ENCODE measurements around the gene SIK3.
A peak's percentile ranks its signal among the peaks of the same experiment; 100 is the strongest.

The SIK3 gene

DNA sequence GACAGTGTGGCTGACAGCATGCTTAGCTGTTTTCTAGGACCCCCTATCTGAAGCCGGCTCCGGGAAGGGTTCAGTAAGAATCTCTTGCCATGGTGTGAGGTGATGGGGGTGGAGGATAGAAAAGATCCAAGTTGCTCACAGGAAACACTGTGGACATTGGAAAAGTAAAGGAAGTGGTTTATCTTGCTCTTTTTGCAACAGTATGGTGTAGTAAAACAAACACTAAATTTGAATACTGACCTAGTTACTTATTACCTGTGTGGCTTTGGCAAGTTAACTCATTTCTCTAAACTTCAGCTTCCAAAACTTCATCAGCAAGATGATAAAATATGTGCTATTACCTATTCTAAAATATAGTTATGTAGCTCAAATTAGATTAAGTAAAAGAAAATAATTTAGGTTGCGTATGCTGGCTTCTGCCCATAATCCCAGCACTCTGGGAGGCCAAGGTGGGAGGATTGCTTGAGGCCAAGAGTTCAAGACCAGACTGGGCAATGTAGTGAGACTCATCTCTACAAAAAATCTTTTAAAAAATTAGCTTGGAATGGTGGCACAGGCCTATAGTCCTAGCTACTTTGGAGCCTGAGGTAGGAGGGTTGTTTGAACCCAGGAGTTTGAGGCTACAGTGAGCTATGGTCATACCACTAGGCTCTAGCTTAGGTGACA lies 209.2 kb downstream of the SIK3 start:
- no peak for DNase-seq

DNA sequence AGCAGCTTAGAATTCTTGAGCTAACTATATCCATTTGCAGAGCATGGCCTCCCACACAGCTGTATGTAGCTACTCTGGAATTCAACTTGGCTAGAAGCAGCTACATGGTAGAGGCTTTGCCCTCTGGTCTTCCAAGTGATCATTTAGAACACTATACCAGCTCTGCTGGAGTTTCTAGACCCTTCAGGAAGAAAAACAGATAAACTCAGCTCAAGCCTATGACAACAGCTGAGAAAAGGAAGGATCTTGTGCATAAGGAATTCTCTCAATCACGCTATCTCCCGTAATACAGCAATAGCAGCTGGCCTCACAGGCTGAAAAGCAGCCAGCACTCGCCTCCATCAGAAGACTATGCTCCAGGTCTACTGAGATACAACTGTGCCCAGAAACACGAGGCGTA lies 210.2 kb downstream of the SIK3 start:
- no peak for DNase-seq

DNA sequence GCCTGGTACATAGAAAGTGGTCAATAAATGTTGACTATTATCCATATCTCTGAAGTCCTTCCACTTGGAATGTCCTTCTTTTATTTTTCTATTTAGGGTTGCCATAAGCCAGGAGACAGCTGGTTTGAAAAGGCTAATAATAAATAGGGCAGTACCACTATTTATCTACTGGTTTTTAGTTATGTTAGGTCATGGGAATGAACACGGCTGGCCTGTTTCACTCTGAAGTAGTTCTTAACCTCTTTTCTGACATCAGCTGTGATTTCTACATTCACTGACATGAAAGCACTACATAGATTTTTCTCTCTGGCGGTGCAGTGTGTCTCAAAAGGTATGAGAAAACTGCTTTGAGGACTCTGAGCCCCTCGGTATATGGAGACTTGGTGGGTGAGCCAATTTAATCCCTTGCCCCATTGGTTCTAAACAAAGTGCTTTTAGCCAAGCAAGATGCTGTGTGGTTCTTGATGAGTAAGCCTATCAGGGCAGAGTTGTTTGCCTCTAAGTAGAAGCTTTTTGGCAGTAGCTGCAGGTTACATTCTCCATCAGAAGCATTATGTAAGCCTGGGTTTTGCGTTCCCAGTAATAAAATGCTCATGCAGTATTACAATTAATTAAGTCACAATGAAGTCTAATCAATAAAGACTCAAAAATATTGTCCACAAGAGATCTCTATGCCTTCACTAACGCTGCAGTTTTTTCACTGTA lies 212.1 kb downstream of the SIK3 start:
- no peak for DNase-seq

DNA sequence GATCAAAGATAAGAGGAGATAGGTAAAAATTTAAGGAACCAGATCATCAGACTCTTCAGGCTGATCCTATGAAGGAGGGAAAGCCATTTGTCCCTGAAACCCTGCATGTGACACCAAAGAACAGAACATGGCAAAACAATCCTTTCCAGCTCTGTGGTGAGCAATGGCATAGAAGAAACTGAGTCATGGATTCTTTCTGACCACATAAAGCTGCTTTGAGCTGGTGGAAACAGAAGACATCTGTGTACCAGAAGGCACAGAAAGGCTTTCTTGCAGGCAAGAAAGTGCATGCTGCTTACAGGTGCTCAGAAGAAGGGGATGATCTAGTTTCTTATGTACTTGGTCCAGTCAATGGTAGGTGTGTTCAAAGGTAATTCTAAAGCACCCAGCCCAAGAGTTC lies 215.8 kb downstream of the SIK3 start:
- DNase-seq = no peak

DNA sequence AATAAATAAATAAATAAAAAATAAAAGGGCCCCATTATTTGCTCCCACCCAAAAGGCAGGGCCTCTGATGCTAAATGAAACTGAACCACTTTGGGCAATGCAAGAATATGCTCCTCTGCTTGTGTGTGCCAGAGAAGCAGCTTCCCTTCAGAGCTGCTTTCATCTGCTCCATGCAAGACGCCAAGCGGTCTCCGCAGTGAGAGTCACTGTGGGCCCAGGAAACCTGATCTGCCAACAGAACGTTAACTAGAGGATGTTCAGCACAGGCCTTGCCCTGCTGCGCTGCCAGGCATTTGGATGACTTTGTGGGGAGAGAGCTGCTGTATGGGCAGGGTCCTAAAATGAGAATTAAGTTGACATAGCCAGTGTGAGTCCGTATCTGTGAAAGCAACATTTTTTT lies 217.1 kb downstream of the SIK3 start:
- DNase-seq = no peak

DNA sequence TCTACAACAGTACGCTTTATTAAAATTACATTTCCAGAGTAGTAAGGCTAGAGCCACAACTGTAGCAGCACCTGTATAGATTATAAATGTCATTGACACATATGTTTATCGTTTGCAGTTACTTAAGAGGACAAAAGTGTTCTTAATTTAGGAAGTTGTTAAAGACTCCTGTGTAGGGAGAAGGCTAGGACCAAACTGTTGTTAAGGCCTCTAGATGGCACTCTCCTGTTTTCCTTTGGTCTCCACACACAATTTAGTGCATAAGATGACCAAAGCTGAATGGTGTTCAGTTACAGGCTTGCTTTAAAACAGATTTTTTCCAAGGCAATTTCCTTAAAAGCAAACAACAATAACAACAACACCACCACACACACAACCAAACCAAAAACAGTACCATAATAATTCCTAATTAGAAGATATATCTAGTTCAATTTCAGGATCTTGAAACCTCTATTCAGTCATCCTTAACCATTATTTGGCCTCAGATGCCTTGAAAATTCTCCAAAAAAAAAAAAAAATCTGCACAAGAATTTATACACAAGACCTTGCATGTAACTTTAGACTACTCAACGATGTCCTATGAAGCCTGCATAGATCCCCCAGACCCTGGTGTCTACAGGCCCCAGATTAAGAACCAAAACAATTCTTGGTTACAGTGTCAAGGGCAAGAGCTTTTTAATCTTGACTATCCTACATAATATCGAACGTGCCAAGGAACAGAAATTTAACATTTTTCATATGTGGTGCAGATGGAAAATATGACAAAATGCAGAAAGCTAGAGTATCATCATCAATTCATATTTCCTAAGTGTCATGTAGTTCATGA lies 218.2 kb downstream of the SIK3 start:
- DNase-seq = peak; percentile 34

DNA sequence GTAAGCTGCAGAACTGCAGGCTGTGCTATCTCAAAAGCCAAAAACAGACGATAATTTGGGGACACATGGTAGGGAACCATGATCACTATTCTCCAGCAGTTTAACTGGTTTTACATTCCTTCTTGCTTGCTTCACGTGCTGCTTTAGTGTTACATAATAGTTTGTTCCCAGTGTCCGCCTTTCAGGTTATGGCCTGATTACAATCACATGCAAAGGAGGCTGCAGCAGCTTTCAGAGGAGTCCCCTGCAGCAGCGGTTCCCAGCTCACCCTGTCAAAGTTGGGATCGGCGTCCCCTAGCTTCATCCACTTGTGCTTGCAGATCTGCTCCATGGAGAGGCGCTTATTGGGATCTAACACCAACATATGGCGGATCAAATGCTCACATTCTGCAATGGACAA lies 221.6 kb downstream of the SIK3 start:
- DNase-seq = no peak

DNA sequence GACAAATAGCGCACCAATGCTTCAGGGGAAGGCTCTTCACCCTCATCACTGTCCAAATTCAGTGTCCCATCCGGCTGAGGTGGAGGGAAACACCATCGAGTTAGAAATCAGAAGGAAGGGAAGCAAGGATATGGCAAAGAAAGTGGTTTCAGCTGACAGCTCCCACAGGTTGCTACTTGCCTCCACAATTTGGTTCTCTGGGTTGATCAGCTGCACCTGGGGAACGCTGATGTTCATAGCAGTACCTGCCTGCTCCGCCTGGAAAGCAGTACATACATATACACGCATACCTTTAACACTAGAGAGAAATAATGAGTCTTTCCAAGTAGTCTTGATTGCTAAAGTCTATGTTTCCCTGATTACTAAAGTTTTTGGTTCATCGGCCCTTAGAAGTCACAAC lies 223.0 kb downstream of the SIK3 start:
- DNase-seq = no peak

DNA sequence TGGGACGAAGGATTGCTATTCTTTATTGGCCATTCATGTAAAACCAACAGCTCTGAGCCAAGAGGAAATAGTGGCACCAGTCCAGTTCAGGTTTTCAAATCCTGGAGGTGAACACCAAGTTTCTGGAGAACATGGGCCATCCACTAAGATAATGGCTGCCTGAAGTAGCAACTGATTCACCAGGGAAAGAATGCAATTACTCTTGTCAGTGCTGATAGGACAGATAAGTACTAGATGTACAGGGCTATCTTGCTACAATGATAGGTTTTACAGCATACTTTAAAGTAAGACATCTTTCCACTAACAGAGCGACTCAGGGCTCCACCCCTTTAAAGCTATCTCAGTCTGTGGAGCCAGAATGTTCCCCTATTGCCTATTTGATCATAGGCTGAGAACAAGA lies 224.0 kb downstream of the SIK3 start:
- no peak for DNase-seq

DNA sequence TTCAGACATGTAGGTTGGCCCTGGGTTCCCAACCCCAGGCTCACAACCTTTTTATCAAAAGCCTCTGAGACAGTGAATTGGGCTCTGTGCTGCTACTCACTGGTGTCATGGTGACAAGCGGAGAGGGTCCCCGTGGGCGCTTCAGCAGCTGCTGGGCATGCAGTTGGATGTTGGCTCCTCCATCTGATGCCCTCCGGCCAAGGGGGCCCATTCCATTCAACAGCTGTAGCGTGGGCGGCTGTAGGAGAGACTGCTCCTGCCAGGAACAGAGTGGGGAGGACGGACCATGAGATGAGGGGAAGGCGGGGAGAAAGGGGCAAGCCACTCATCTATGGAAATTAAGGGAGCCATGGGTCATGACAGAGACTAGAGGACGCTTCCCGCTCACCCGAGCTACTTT lies 224.8 kb downstream of the SIK3 start:
- DNase-seq = no peak

DNA sequence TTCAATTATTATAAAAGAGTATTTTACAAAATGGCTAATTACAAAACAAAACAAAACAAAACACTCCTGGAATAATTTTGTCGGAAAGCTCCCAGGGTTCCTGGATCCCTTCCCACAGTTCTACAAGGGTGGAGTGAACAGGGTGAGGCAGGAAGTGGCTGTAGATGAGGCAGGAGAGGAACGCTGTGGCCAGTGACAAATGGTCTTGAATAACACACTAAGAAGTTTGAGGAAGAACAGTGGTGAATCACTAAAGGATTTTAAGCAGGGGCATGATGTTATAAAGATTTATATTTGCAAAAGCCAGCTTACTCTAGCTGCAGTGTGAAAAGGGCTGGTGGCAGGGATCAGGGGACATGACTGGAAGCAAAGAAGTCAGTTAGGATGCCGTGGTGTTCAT lies 227.0 kb downstream of the SIK3 start:
- no peak for DNase-seq

DNA sequence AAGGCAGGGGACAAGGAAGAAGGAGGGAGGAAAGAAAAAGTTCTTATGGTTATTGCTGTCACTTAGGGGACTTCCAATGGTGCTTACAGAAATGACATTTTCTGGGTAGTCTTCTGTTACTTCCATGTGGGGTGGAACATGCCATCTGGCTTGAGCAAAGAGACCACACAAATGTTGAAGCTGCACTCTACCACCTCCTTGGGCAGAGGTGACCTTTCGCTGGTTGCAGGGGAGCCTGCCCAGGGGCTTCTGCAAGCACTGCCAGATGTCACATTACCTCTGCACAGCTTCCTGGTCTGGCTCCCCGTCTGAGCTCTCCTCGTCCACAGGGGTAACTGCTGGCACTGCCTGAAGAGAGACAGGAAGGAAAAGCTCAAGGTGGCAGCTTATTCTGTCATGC lies 228.2 kb downstream of the SIK3 start:
- no peak for DNase-seq

DNA sequence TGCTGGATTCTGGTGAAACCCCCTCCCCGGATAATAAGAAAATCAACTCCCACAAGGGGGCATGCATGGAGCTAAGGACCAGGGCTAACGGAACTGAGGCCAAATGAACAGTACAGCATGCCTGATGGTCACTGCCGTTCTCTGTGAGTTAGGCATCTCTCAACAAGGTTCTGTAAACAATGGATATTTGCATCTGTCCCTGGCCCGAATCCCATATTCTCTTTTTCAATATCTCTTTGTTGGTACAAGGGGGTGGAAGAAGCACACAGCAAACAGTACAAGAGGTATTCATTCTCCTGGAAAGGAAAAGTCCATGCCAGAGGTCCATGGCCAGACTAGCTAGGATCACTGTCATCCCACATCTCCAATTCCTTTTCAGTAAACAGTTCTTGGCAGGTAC lies 228.6 kb downstream of the SIK3 start:
- no peak for DNase-seq

DNA sequence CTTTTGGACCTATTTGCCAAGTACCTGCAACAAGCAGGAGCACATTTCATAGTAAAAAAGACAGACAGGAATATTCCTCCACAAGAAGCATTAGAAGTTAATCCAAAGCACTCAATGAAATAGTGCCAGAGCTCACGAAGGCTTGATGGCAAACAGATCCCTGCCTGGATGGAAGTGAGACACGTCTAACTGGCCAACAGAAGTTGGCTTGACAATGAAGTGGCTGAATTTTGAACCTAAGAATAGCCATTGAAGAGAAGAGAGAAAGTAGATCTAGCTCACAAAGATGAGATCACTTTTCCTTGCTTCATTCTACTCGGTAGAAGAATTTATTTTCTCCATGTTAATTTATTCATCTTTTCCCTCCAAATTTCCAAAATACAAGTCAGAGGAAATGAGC lies 230.2 kb downstream of the SIK3 start:
- no peak for DNase-seq

DNA sequence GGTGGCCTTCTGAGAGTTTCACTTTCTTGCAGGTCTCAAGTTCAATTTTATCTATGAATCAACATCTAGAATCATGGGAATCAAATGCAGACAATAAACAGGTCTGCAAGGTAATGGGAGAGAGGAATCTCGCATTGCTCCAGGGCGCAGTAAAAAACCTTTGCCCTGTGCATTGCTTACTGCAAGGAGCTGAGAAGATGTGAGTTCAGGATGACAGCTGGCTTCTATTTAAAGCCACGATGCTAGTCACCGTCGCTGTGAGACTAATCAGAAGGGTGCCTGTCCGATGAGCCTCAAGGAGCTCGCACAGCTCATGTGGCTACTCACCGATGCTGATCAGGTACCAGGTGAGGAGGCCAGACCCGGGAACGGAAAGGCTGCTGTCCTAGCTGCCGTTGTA lies 230.6 kb downstream of the SIK3 start:
- no peak for DNase-seq

DNA sequence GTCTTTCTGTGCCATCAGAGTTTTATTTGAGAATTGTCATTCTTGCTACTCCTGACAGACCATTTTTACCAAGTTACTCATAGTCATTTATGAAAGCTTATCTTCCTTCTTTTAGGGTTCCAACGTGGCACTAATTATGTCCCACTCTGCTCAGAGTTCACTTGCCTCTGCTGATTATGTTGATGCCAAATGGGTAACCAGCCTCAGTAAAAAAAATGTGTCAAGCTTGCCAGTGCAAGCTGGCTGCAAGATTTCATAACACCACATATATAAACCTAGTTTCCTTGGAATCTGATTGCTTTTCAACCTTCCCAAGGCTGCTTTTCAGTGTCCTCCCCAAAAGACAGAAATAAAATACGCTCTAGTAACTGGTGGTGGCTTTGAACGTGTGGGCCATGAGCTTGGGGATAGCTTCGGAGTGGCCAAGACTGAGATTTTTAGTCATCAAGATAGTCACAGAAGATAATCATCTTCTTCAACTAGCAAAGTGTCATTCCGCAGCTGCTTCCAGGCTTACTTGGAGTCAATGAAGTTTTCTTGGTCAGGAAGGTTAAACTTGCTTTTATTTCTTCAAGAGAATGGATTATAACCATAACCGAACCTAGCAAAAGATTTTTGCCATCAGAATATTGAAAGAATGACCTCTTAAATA lies 231.3 kb downstream of the SIK3 start:
- DNase-seq = no peak

DNA sequence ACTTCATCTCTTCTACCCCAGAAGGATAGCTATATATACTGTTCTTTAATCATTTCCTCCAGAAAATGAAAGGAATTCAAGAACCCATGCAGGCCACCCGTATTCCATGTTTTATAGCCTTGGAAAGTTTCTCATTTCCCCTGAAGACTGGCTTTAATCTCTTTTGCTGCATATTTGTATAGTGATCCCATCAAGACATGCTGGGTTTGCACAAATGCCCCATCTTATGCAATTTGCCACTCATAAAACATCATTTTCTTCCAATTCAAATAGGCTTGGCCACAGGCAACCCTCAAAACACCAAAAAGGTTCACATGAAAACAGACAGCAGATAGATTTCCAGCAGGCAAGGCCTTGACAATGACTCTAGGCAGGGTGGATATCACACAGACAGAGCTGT lies 232.5 kb downstream of the SIK3 start:
- DNase-seq = no peak

DNA sequence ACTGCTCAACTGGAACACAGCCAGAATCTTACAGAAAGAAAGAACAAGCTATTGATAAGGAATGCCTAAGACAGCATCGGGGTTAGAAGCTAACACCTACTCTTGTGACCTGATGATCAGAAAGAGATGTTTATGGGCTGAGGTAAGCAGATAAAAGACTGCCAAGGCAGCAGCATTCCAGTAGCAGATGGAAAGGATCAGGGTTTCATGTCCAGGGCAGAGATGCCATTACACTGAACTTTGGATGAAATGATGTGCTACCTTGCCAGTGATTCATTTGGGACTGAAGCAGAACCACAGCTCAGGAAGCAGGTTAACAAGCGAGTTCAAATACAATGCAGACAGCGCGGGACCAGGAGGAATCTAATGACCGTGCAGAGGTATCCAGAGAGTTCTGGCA lies 233.7 kb downstream of the SIK3 start:
- DNase-seq = no peak

DNA sequence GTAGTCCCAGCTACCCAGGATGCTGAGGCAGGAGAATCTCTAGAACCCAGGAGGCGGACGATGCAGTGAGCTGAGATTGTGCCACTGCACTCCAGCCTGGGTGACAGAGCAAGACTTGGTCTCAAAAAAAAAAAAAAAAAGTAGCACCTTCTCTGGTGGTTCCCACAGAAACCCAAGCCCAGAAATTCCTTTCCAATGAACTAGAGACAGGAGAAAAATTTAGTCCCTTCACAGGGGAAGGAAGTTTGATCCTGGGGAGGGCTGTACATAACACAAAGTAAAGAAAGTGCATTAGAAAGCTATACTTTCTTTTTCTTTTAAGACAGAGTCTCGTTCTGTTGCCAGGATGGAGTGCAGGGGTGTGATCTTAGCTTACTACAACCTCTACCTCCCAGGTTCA lies 235.3 kb downstream of the SIK3 start:
- no peak for DNase-seq

DNA sequence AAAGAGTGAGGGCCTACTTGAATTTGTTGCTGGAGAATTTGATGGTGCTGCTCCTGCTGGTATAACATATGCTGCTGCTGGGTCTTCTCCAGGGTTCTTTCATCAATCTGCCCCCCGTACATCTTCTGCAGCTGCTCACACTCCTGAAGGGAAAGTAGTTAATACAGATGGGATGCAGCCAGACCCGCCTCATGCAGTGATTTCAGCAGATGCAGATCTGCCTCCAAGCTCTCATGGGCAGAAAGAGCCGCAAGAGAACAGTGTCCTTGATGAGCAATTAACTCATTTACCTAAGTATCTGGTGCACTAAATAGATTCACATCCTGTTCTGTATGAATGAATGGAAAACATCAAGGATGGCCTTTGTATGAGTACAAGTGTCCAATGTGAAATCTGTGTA lies 236.0 kb downstream of the SIK3 start:
- DNase-seq = no peak

DNA sequence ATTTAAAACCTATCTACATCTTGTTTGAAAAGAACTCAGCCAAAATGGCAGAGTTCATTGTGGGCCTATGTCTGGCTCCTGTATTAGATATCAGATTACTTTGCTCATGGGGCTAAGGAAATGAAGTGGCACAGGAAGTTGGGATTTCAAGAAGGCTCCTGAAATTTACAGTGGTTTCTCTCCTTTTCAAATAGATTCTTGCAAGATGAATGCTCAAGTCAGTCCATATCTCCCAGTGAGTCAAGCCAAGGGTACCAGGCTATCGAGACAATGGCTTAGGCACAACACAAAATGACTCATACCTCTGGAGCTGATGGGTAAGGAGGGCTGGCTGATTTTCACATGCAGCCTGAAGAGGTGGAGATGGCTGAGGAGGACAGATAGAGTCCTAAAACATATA lies 236.7 kb downstream of the SIK3 start:
- no peak for DNase-seq

DNA sequence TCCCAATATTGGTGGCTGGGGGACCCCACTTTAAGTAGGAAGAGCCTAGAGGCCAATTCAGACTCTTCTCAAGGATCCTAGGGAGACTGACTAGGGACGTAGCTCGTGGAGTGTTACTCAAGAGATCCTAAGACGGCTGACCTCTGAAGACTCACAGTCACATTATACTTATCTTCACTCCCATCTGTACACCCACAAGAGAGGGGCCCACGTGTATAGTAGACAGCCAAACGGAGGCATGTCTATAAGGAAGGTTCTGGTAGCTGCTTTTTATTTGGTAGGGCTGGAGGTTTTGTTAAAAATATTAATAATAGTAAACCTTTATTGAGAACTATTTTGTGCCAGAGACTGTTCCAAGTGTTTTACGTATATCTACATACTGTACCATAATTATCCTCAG lies 237.9 kb downstream of the SIK3 start:
- no peak for DNase-seq

DNA sequence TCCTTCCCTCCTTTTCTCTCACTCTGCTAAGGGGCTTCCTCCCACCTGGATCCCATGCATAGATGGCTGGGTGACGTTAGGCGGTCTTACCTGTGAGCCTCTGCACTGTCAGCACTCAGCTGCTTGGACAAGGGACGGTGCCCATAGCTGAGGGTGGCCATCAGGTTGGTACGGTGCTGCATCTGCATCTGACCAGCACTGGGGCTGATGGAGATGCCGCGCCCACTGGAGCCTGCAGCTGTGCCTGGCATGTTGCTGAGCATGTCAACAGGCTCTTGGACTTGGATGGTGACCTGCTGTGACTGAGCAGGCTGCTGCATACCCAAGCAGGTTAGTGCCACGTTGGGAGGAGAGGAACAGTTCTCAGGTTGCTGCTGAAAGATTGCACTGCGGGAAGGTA lies 239.1 kb downstream of the SIK3 start:
- no peak for DNase-seq

DNA sequence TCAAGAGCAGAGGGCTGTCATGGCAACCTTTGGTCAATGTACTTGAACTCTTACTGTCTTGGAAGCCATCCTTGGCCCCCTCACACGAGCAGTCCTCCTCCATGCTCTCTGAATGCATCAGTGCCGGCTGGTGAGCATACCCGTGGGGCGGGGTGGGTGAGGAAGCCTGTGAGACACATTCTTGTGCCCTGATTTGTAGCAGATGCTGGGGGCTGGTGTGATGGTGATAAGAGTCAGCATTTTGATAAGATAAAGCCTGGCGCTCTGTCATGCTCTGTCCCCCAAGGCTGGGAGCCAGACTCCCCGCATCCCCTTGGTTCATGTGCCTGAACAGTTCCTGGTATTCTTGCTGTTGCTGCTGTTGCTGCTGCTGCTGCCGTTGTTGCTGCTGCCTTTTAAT lies 240.3 kb downstream of the SIK3 start:
- DNase-seq = no peak

Data from NCI-H510A (cell line).